ENCODE data around the gene TPSAB1. TPM values are rescaled to one million over a fixed set of nuclear protein-coding genes. Genes with fewer than 3 reads are reported as not detected.

The TPSAB1 gene
- total RNA-seq, 2 experiments from 2014 or later = not detected

DNA sequence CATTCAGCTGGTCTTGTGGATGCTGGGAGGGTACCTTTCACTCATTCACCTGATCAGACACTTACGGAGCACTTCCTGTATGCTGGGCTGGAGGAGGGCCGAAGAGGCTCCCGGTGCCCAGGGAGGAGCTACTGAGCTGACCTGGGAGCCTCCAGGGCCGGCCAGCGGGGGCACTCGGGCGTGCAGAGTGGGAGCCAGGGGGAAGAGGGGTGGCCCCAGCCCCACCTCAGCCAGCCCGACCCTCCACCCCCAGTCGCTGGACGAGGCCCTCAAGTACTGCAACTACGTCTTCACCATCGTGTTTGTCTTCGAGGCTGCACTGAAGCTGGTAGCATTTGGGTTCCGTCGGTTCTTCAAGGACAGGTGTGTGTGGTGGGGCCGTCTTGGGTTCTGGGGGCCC lies 25.8 kb upstream of the TPSAB1 start:
- intact Hi-C loops (cut with micrococcal nuclease; ENCODE audit: unreplicated experiment) = no loop called here
- Histone ChIP-seq H3K27ac (ENCODE audit: low read depth, low read length, poor library complexity, severe bottlenecking) (no peak overlapping the region), H2AFZ (ENCODE audit: low read length) (no peak overlapping the region), H3K9me3 (ENCODE audit: low read length) (no peaks in the 10 kb centered on the region), H3K4me2 (ENCODE audit: low read length) (no peak overlapping the region), H3K9me2 (ENCODE audit: insufficient read depth, low read length) (no peaks in the 10 kb centered on the region), H3K4me1 (ENCODE audit: insufficient read depth, low read length, poor library complexity, severe bottlenecking) (no peaks in the 10 kb centered on the region), H3K4me3 (ENCODE audit: low read depth, low read length, poor library complexity, severe bottlenecking) (no peak overlapping the region), H3K36me3 (ENCODE audit: insufficient read depth, low read length) (no peaks in the 10 kb centered on the region), H4K20me1 (ENCODE audit: insufficient read depth, low read length) (no peaks in the 10 kb centered on the region), H3K79me2 (ENCODE audit: insufficient read depth, low read depth, low read length) (no peaks in the 10 kb centered on the region)
- ChIA-PET CTCF (ENCODE audit: unreplicated experiment) (no interaction called here), POLR2A (no interaction called here)
- no peak for DNase-seq (ENCODE audit: low spot score)
- BruUV-seq (replicated peaks) = no TSS peak
- TF ChIP-seq, protein P1, sequence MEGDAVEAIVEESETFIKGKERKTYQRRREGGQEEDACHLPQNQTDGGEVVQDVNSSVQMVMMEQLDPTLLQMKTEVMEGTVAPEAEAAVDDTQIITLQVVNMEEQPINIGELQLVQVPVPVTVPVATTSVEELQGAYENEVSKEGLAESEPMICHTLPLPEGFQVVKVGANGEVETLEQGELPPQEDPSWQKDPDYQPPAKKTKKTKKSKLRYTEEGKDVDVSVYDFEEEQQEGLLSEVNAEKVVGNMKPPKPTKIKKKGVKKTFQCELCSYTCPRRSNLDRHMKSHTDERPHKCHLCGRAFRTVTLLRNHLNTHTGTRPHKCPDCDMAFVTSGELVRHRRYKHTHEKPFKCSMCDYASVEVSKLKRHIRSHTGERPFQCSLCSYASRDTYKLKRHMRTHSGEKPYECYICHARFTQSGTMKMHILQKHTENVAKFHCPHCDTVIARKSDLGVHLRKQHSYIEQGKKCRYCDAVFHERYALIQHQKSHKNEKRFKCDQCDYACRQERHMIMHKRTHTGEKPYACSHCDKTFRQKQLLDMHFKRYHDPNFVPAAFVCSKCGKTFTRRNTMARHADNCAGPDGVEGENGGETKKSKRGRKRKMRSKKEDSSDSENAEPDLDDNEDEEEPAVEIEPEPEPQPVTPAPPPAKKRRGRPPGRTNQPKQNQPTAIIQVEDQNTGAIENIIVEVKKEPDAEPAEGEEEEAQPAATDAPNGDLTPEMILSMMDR (conservative IDR thresholded peaks at IDR 0.05; ENCODE audit: low read length) = no peak
- TF ChIP-seq EZH2phosphoT487 (IDR thresholded peaks at IDR 0.05; ENCODE audit: borderline replicate concordance, low read depth, low read length) = no peak

DNA sequence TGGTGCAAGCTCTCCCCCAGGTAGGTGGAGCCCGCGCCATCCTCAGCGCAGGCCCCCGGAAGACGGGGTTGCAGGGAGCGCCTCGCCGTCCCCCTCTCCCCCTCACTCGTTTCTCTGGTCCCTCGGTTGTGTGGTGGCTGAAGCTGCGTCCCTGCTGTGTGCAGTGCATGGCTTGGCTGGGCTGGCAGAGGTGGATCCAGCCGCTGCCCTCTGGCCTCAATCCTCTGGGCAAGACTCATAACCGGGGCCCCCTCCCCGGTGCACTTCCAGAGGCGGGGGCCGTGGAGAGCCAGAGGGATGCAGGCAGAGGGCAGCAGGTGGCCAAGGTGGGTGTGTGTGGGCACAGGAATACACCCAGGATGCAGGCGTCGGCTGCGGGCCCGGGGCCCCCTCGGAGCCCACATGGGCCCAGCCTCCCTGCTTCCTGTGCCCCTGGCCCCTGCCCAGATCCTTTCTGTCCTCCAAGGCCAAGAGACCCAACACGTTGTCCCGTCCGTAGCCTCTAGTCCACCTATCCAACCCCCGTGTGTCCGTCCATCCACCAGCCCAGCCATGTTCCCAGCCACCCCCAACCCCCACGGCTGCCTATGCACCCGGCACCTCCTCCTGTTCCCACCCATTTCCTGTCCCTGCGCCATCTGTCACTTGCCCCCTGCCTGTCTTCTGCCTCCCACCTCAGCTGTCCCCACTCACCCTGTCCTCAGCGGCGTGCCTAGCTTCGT lies 24.8 kb upstream of the TPSAB1 start:
- no peaks in the 10 kb centered on the region for H4K20me1 ChIP-seq (ENCODE audit: insufficient read depth, low read length)
- H3K9me2 ChIP-seq (ENCODE audit: insufficient read depth, low read length) = no peaks in the 10 kb centered on the region
- H3K36me3 ChIP-seq (ENCODE audit: insufficient read depth, low read length) = no peaks in the 10 kb centered on the region
- no peak overlapping the region for H3K4me3 ChIP-seq (ENCODE audit: low read depth, low read length, poor library complexity, severe bottlenecking)
- no peak for TF ChIP-seq EZH2phosphoT487 (IDR thresholded peaks at IDR 0.05; ENCODE audit: borderline replicate concordance, low read depth, low read length)
- TF ChIP-seq, protein P1 (conservative IDR thresholded peaks at IDR 0.05; ENCODE audit: low read length) = no peak
- no TSS peak for BruUV-seq (replicated peaks)
- no peak overlapping the region for H3K4me2 ChIP-seq (ENCODE audit: low read length)
- H3K79me2 ChIP-seq (ENCODE audit: insufficient read depth, low read depth, low read length) = no peaks in the 10 kb centered on the region
- intact Hi-C loops (cut with micrococcal nuclease; ENCODE audit: unreplicated experiment) = no loop called here
- POLR2A ChIA-PET = no interaction called here
- DNase-seq (ENCODE audit: low spot score) = no peak
- no peaks in the 10 kb centered on the region for H3K4me1 ChIP-seq (ENCODE audit: insufficient read depth, low read length, poor library complexity, severe bottlenecking)
- no peak overlapping the region for H3K27ac ChIP-seq (ENCODE audit: low read depth, low read length, poor library complexity, severe bottlenecking)
- H3K9me3 ChIP-seq (ENCODE audit: low read length) = no peaks in the 10 kb centered on the region
- H2AFZ ChIP-seq (ENCODE audit: low read length) = no peak overlapping the region
- CTCF ChIA-PET (ENCODE audit: unreplicated experiment) = no interaction called here

DNA sequence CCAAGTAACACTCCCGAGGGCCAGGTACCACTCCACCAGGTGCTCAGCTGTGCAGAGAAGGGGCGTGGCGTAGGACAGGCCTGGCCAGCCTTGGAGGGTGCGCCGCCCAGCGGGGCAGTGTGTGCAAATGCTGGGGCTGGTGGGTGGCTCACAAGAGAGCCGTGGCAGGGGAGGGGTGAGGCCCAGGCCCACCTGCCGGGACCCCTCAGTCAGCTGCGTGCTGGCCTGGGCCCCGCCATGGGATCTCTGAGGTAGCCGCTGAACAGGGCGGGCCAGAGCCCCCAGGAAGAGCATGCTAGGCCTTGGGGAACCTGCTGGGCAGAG lies 24.2 kb upstream of the TPSAB1 start:
- no peak overlapping the region for H2AFZ ChIP-seq (ENCODE audit: low read length)
- POLR2A ChIA-PET = no interaction called here
- H3K27ac ChIP-seq (ENCODE audit: low read depth, low read length, poor library complexity, severe bottlenecking) = no peak overlapping the region
- H3K4me2 ChIP-seq (ENCODE audit: low read length) = no peak overlapping the region
- no TSS peak for BruUV-seq (replicated peaks)
- H3K79me2 ChIP-seq (ENCODE audit: insufficient read depth, low read depth, low read length) = no peaks in the 10 kb centered on the region
- no peak for DNase-seq (ENCODE audit: low spot score)
- no peaks in the 10 kb centered on the region for H3K36me3 ChIP-seq (ENCODE audit: insufficient read depth, low read length)
- H3K9me2 ChIP-seq (ENCODE audit: insufficient read depth, low read length) = no peaks in the 10 kb centered on the region
- intact Hi-C loops (cut with micrococcal nuclease; ENCODE audit: unreplicated experiment) = no loop called here
- no peak overlapping the region for H3K4me3 ChIP-seq (ENCODE audit: low read depth, low read length, poor library complexity, severe bottlenecking)
- no peak for TF ChIP-seq EZH2phosphoT487 (IDR thresholded peaks at IDR 0.05; ENCODE audit: borderline replicate concordance, low read depth, low read length)
- TF ChIP-seq, protein P1 (conservative IDR thresholded peaks at IDR 0.05; ENCODE audit: low read length) = no peak
- CTCF ChIA-PET (ENCODE audit: unreplicated experiment) = no interaction called here
- H3K4me1 ChIP-seq (ENCODE audit: insufficient read depth, low read length, poor library complexity, severe bottlenecking) = no peaks in the 10 kb centered on the region
- no peaks in the 10 kb centered on the region for H4K20me1 ChIP-seq (ENCODE audit: insufficient read depth, low read length)
- no peaks in the 10 kb centered on the region for H3K9me3 ChIP-seq (ENCODE audit: low read length)

Data from OCI-LY7 (cell line).